Prostate gland (tissue), 2 donors: Measurements from ENCODE around the gene GPR157. TPM values are rescaled to one million over a fixed set of nuclear protein-coding genes. Genes with fewer than 3 reads are reported as not detected.

Experiments
- DNase-seq: peaks from one replicate; pipeline ENCODE4 v3.0.0-alpha.2; 2019; ENCODE audit warnings: low spot score
- H3K27ac ChIP-seq, 2 donors: fragments of 200-600 bp; sonication (generic); 2 replicates each; pipeline ENCODE4 v1.5.1; 2017 to 2019
- H3K27me3 ChIP-seq: fragments of 200-600 bp; sonication (generic); replicated peaks from 2 replicates; pipeline ENCODE4 v1.5.1; 2019; ENCODE audit not compliant: insufficient read depth
- H3K36me3 ChIP-seq, 2 donors: fragments of 200-600 bp; sonication (generic); 1 replicate in 1 of 2; 2 replicates in 1 of 2; pipeline versions ENCODE4 v1.5.1 to v1.8.1; 2017 to 2019
- H3K4me1 ChIP-seq: fragments of 200-600 bp; sonication (generic); replicated peaks from 2 replicates; pipeline ENCODE4 v1.5.1; 2019
- H3K4me3 ChIP-seq, 2 donors: fragments of 200-600 bp; sonication (generic); 2 replicates each; pipeline ENCODE4 v1.5.1; 2017 to 2019
- H3K9me3 ChIP-seq: fragments of 200-600 bp; sonication (generic); 2 replicates; pipeline ENCODE4 v1.5.1; 2017
- CTCF ChIP-seq, 4 experiments: fragments of 200-600 bp in 2 of 4; fragments of 450-650 bp in 2 of 4; sonication (generic) in 2 of 4; IDR thresholded peaks; 1 replicate in 3 of 4; 2 replicates in 1 of 4; pipeline ENCODE4 v1.5.1; 2016 to 2019; ENCODE audit warnings: antibody characterized with exemption in 4 of 4, mild to moderate bottlenecking in 2 of 4, moderate library complexity in 2 of 4
- POLR2A ChIP-seq: fragments of 450-650 bp; IDR thresholded peaks from one replicate; pipeline ENCODE4 v1.6.1; 2016; ENCODE audit warnings: antibody characterized with exemption, mild to moderate bottlenecking
- POLR2AphosphoS5 ChIP-seq: sonication (generic); formaldehyde crosslinking; IDR thresholded peaks from one replicate; pipeline ENCODE4 v1.6.1; 2017; ENCODE audit warnings: antibody characterized with exemption
- WGBS: methylation state at CpG from one replicate; pipeline ENCODE4 v1.1.5; 2018; 5-methylcytosine and 5-hydroxymethylcytosine counted together
- intact Hi-C: fragments of 100-400 bp; cut with DNase I; formaldehyde crosslinking; loops from one replicate; pipeline ENCODE4 v1.14.2; 2022
- total RNA-seq, 2 donors: library from RNA; depleted of rRNA; stranded (reverse); fragments of >200 nt; gene quantifications; one replicate each; pipeline ENCODE4 v1.1.0, GENCODE V29; 2016

Gene GPR157
- total RNA-seq, 2 donors from 2014 or later = 5.6 to 10.7 TPM

- intact Hi-C loops = no loop called here
- WGBS = 89% methylated on average over 4 of the region's 4 CpGs
- no peaks in the 10 kb centered on the region for H3K9me3 ChIP-seq
- H3K4me1 ChIP-seq = no peaks in the 10 kb centered on the region
- no peaks in the 10 kb centered on the region for H3K36me3 ChIP-seq
- H3K4me3 ChIP-seq = no peak overlapping the region
- H3K27ac ChIP-seq = no peak overlapping the region
- H3K27me3 ChIP-seq = no peaks in the 10 kb centered on the region
- no peak for DNase-seq
- no peak for TF ChIP-seq POLR2AphosphoS5
Observed at GRCh38 chr1:9153152-9153551, 24.2 kb upstream of the GPR157 start.

- WGBS = 86% methylated on average over 10 of the region's 10 CpGs
- no peaks in the 10 kb centered on the region for H3K4me1 ChIP-seq
- H3K27me3 ChIP-seq = no peaks in the 10 kb centered on the region
- no peak for DNase-seq
- H3K4me3 ChIP-seq = no peak overlapping the region
- no peaks in the 10 kb centered on the region for H3K9me3 ChIP-seq
- no peak overlapping the region for H3K27ac ChIP-seq
- intact Hi-C loops = no loop called here
- TF ChIP-seq CTCF (IDR thresholded peaks at IDR 0.05) (no peak), POLR2A (no peak), POLR2AphosphoS5 (no peak)
- H3K36me3 ChIP-seq = no peaks in the 10 kb centered on the region
Observed at GRCh38 chr1:9152535-9152934, 23.6 kb upstream of the GPR157 start.

- no peak for DNase-seq
- no peak overlapping the region for H3K4me3 ChIP-seq
- no peaks in the 10 kb centered on the region for H3K4me1 ChIP-seq
- WGBS = 69% methylated on average over 16 of the region's 16 CpGs
- H3K9me3 ChIP-seq = no peaks in the 10 kb centered on the region
- TF ChIP-seq POLR2A (no peak), POLR2AphosphoS5 (no peak), CTCF (IDR thresholded peaks at IDR 0.05) (no peak)
- H3K27ac ChIP-seq = no peak overlapping the region
- H3K36me3 ChIP-seq = no peaks in the 10 kb centered on the region
- no peaks in the 10 kb centered on the region for H3K27me3 ChIP-seq
- intact Hi-C loops = no loop called here
Observed at GRCh38 chr1:9151328-9151860, 22.5 kb upstream of the GPR157 start.

DNA sequence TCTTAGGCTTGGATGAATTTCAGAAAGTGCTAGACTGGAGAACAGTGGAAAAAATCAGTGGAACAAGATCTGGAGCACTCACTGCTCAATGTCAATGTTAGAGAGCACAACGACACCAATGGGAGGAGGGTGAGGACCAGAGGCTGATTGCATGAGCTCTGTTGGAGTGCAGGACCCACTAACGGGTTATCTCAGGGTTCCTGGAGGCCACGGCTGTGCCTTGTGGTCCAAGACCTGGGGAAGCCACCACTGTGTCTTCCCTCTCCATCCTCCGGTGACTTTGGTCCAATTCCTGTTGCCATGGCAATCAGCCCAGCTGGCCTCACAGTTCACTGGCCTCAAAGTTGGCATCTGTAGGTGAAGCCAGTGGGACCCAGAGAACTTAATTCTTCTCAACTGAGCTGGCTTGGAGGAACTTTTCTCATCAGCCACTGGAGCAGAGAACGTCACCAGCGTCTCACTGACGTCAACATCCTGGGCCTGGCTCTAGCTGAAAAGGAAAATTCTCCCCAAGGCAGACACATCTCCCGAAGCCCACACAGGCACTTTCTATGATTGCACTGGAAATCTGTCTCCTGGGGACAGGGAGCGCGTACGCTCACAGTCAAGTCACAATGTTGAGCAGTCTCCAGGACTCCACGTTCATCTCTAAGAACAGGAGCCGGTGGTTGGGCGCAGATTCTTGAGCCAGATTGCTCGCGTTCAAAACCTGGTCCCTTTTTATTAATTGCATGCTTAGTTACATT lies 21.9 kb upstream of the GPR157 start:
- no peak overlapping the region for H3K27ac ChIP-seq
- no peaks in the 10 kb centered on the region for H3K4me1 ChIP-seq
- intact Hi-C loops = no loop called here
- DNase-seq = no peak
- H3K36me3 ChIP-seq = no peaks in the 10 kb centered on the region
- H3K27me3 ChIP-seq = no peaks in the 10 kb centered on the region
- no peak overlapping the region for H3K4me3 ChIP-seq
- H3K9me3 ChIP-seq = no peaks in the 10 kb centered on the region
- TF ChIP-seq POLR2A = no peak
- no peak for TF ChIP-seq CTCF (IDR thresholded peaks at IDR 0.05)
- TF ChIP-seq POLR2AphosphoS5 = no peak
- 84% methylated on average over 16 of the region's 16 CpGs for WGBS

DNA sequence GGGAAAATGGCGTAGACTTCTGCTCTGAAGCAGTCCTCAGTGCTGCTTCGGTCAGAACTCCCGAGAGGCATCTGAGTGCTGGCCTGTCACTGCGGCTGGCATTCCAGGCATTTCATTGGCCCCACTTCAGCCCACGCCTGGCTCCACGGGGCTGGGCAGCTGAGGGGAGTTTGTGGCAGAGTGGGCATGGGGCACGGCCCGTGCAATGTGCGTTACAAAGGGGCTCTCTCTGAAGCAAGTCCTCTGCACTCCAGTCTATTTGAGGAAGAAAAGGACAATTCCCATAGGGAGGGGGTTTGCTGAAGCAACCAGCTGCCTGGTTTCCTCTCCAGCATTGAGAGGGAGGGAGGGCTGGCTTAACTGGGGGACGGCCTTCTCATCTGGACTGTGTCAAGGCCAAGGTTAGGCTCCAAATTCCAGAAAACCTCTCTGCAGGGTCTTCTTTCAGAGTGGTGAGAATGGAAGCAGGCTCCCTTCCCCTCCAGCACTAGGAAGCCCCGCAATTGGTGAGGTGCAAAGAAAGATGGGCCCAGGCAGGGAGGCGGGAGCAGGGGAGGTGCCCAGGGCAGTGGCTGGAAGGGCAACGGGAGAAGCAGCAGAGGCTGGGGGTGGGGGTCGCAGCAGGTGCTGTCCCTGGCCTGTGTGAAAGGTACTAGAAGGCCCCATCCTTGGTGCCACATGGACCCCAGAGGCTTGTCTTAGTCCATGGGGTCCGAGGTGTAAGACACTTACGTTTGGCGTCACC lies 21.1 kb upstream of the GPR157 start:
- intact Hi-C loops = no loop called here
- H3K4me1 ChIP-seq = no peaks in the 10 kb centered on the region
- no peak for TF ChIP-seq CTCF (IDR thresholded peaks at IDR 0.05)
- no peak for TF ChIP-seq POLR2AphosphoS5
- TF ChIP-seq POLR2A = no peak
- 72% methylated on average over 17 of the region's 17 CpGs for WGBS
- DNase-seq = no peak
- H3K27ac ChIP-seq = no peak overlapping the region
- no peaks in the 10 kb centered on the region for H3K27me3 ChIP-seq
- no peaks in the 10 kb centered on the region for H3K9me3 ChIP-seq
- no peaks in the 10 kb centered on the region for H3K36me3 ChIP-seq
- H3K4me3 ChIP-seq = no peak overlapping the region
